Measurements from ENCODE around the gene CLCN7.

The CLCN7 gene

DNA sequence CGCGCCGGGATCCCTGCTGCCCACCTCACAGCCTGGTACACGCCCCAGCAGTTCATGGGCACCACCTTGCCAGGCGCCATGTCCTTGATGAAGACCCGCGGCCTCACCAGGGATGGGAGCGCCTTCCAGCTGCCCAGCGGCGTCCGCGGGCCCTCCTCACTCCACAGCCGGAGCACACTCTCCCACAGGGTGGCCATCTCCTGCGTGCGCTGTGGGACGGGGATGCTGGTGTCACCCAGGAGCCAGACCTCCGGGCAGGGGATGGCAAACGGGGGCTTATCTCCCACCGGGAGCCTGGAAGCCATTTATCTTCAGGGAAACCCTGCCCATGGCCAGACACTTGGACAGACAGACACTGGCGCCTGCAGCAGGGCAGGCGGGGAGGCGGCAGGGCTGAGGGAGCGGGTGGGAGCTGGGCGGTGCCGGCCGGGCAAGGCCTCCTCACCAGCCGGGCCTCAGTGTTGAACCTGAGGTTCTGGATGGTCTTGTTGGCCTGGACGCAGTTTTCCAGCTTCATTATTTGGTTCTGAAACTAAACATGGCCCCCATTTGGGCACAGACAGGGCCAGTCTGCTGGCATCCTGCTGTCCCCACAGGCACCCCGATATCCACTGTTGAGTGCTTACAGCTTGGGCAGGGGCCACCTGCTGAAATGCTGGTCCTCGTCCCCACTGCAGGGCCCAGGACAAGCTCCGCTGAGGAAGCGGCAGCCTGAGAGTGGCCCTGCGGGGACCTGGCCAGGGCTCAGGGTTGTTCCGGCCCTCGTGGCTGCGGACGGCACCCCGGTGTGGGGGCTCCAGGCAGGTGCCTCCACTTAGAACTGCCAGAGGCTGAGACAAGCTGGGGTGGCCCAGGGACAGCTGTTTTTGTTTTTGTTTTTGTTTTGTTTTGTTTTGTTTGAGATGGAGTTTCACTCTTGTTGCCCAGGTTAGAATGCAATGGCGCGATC, 39.9 kb downstream of the CLCN7 start:
- TF ChIP-seq, protein P1, sequence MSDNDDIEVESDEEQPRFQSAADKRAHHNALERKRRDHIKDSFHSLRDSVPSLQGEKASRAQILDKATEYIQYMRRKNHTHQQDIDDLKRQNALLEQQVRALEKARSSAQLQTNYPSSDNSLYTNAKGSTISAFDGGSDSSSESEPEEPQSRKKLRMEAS (IDR thresholded peaks at IDR 0.05): no peak
- TF ChIP-seq TCF12 (IDR thresholded peaks at IDR 0.05; ENCODE audit: low read depth) (no peak), CREB1 (IDR thresholded peaks at IDR 0.05; ENCODE audit: low read depth) (no peak), YY1 (IDR thresholded peaks at IDR 0.05; ENCODE audit: low read depth) (no peak), EP300 (IDR thresholded peaks at IDR 0.05; ENCODE audit: borderline replicate concordance) (no peak), TEAD4 (IDR thresholded peaks at IDR 0.05) (no peak), RAD21 (IDR thresholded peaks at IDR 0.05; ENCODE audit: low read depth) (no peak), FOXM1 (IDR thresholded peaks at IDR 0.05; ENCODE audit: borderline replicate concordance, low read depth) (no peak), ZBTB7A (IDR thresholded peaks at IDR 0.05; ENCODE audit: low read depth) (no peak), CEBPB (IDR thresholded peaks at IDR 0.05) (no peak), NFIC (IDR thresholded peaks at IDR 0.05) (no peak), EGR1 (IDR thresholded peaks at IDR 0.05) (no peak), TAF1 (IDR thresholded peaks at IDR 0.05; ENCODE audit: low read depth) (no peak)
- TF ChIP-seq, protein P2, sequence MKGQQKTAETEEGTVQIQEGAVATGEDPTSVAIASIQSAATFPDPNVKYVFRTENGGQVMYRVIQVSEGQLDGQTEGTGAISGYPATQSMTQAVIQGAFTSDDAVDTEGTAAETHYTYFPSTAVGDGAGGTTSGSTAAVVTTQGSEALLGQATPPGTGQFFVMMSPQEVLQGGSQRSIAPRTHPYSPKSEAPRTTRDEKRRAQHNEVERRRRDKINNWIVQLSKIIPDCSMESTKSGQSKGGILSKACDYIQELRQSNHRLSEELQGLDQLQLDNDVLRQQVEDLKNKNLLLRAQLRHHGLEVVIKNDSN (IDR thresholded peaks at IDR 0.05): no peak
- TF ChIP-seq, protein P3, sequence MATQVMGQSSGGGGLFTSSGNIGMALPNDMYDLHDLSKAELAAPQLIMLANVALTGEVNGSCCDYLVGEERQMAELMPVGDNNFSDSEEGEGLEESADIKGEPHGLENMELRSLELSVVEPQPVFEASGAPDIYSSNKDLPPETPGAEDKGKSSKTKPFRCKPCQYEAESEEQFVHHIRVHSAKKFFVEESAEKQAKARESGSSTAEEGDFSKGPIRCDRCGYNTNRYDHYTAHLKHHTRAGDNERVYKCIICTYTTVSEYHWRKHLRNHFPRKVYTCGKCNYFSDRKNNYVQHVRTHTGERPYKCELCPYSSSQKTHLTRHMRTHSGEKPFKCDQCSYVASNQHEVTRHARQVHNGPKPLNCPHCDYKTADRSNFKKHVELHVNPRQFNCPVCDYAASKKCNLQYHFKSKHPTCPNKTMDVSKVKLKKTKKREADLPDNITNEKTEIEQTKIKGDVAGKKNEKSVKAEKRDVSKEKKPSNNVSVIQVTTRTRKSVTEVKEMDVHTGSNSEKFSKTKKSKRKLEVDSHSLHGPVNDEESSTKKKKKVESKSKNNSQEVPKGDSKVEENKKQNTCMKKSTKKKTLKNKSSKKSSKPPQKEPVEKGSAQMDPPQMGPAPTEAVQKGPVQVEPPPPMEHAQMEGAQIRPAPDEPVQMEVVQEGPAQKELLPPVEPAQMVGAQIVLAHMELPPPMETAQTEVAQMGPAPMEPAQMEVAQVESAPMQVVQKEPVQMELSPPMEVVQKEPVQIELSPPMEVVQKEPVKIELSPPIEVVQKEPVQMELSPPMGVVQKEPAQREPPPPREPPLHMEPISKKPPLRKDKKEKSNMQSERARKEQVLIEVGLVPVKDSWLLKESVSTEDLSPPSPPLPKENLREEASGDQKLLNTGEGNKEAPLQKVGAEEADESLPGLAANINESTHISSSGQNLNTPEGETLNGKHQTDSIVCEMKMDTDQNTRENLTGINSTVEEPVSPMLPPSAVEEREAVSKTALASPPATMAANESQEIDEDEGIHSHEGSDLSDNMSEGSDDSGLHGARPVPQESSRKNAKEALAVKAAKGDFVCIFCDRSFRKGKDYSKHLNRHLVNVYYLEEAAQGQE (IDR thresholded peaks at IDR 0.05; ENCODE audit: low read depth): no peak

DNA sequence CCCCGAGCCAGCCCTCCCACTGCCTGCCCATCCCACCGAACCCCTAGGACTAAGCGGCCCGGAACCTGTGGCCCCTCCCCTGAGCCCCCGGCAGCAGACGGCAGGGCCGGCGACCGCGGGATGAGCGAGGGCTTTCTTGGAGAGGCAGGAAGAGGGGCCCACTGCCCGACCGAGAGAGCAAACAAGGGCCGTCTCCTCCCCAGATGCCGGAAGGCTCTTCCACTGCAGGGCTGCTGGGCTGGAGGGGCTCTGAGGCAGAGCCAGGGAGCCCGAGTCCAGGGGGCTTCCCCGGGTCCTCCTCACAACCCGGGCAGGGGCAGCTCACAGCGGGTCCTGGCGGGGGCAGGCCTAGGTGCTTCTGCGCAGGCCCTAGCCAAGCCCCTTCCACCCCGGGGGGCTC, 41.1 kb downstream of the CLCN7 start:
- no peak for TF ChIP-seq YY1 (IDR thresholded peaks at IDR 0.05; ENCODE audit: low read depth)
- TF ChIP-seq CEBPB (IDR thresholded peaks at IDR 0.05): no peak
- TF ChIP-seq TCF12 (IDR thresholded peaks at IDR 0.05; ENCODE audit: low read depth): no peak
- TF ChIP-seq ZBTB7A (IDR thresholded peaks at IDR 0.05; ENCODE audit: low read depth): no peak
- TF ChIP-seq, protein P2 (IDR thresholded peaks at IDR 0.05): no peak
- TF ChIP-seq, protein P1 (IDR thresholded peaks at IDR 0.05): no peak
- TF ChIP-seq, protein P3 (IDR thresholded peaks at IDR 0.05; ENCODE audit: low read depth): no peak
- TF ChIP-seq NFIC (IDR thresholded peaks at IDR 0.05): no peak
- no peak for TF ChIP-seq EGR1 (IDR thresholded peaks at IDR 0.05)
- no peak for TF ChIP-seq RAD21 (IDR thresholded peaks at IDR 0.05; ENCODE audit: low read depth)

DNA sequence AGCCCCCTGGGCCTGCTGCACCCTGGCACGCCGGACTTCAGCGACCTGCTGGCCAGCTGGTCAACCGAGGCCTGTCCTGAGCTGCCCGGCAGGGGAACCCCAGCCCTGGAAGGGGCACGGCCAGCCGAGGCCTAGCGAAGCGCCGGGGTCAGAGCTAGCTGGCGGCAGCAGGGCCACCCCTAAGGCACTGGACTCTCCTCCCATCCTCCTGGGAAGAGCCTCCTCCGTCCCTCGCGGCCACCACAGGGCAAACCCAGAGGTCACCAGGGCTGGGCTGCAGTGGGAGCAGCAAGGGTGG, 41.6 kb downstream of the CLCN7 start:
- TF ChIP-seq, protein P3 (IDR thresholded peaks at IDR 0.05; ENCODE audit: low read depth): no peak
- TF ChIP-seq CEBPB (IDR thresholded peaks at IDR 0.05) (no peak), TAF1 (IDR thresholded peaks at IDR 0.05; ENCODE audit: low read depth) (no peak), ZBTB7A (IDR thresholded peaks at IDR 0.05; ENCODE audit: low read depth) (no peak), NFIC (IDR thresholded peaks at IDR 0.05) (no peak), FOXM1 (IDR thresholded peaks at IDR 0.05; ENCODE audit: borderline replicate concordance, low read depth) (no peak), TEAD4 (IDR thresholded peaks at IDR 0.05) (no peak), CREB1 (IDR thresholded peaks at IDR 0.05; ENCODE audit: low read depth) (no peak), EGR1 (IDR thresholded peaks at IDR 0.05) (no peak), YY1 (IDR thresholded peaks at IDR 0.05; ENCODE audit: low read depth) (no peak), TCF12 (IDR thresholded peaks at IDR 0.05; ENCODE audit: low read depth) (no peak), EP300 (IDR thresholded peaks at IDR 0.05; ENCODE audit: borderline replicate concordance) (no peak), RAD21 (IDR thresholded peaks at IDR 0.05; ENCODE audit: low read depth) (no peak)
- TF ChIP-seq, protein P1 (IDR thresholded peaks at IDR 0.05): no peak
- TF ChIP-seq, protein P2 (IDR thresholded peaks at IDR 0.05): no peak

Measured in Ishikawa (cell line).